Hepatocyte (in vitro differentiated cells): ENCODE data around the gene RAPGEF5. TPM values are rescaled to one million over a fixed set of nuclear protein-coding genes. Genes with fewer than 3 reads are reported as not detected.

Source experiments
- DNase-seq: peaks from one replicate; pipeline ENCODE4 v3.0.0-alpha.2; 2016; ENCODE audit warnings: low spot score
- H2AFZ ChIP-seq: fragments of 200-600 bp; sonication (generic); 2 replicates; pipeline ENCODE4 v1.6.0; 2016; ENCODE audit warnings: antibody characterized with exemption, mild to moderate bottlenecking
- H3K27ac ChIP-seq: fragments of 200-600 bp; sonication (generic); 2 replicates; pipeline ENCODE4 v1.5.1; 2016; ENCODE audit warnings: mild to moderate bottlenecking
- H3K27me3 ChIP-seq: fragments of 200-600 bp; sonication (generic); 2 replicates; pipeline ENCODE4 v1.6.1; 2016
- H3K36me3 ChIP-seq: fragments of 200-600 bp; sonication (generic); replicated peaks from 2 replicates; pipeline ENCODE4 v1.5.1; 2016; ENCODE audit warnings: low read depth; ENCODE audit not compliant: insufficient read depth
- H3K4me1 ChIP-seq: fragments of 200-600 bp; sonication (generic); 2 replicates; pipeline ENCODE4 v1.5.1; 2016; ENCODE audit warnings: mild to moderate bottlenecking, moderate library complexity; ENCODE audit not compliant: insufficient read depth
- H3K4me2 ChIP-seq: fragments of 200-600 bp; sonication (generic); 2 replicates; pipeline ENCODE4 v1.6.0; 2016
- H3K4me3 ChIP-seq: fragments of 200-600 bp; sonication (generic); 2 replicates; pipeline ENCODE4 v1.5.1; 2016; ENCODE audit warnings: mild to moderate bottlenecking
- H3K79me2 ChIP-seq: fragments of 200-600 bp; sonication (generic); 2 replicates; pipeline ENCODE4 v1.6.0; 2017; ENCODE audit warnings: mild to moderate bottlenecking
- H3K9me2 ChIP-seq: fragments of 200-600 bp; sonication (generic); replicated peaks from 2 replicates; pipeline ENCODE4 v1.6.0; 2017; ENCODE audit warnings: mild to moderate bottlenecking; ENCODE audit not compliant: insufficient read depth
- H3K9me3 ChIP-seq: fragments of 200-600 bp; sonication (generic); 2 replicates; pipeline ENCODE4 v1.5.1; 2016; ENCODE audit warnings: low read depth, mild to moderate bottlenecking
- H4K20me1 ChIP-seq: fragments of 200-600 bp; sonication (generic); 2 replicates; pipeline ENCODE4 v1.6.0; 2016; ENCODE audit warnings: mild to moderate bottlenecking; ENCODE audit not compliant: insufficient read depth, poor library complexity, severe bottlenecking
- EZH2 ChIP-seq: fragments of 200-600 bp; sonication (generic); IDR thresholded peaks from 2 replicates; pipeline ENCODE4 v1.6.1; 2016; ENCODE audit warnings: antibody characterized with exemption, mild to moderate bottlenecking, borderline replicate concordance
- EZH2phosphoT487 ChIP-seq: fragments of 200-600 bp; sonication (generic); IDR thresholded peaks from one replicate; pipeline ENCODE4 v1.6.1; 2018; ENCODE audit warnings: antibody characterized with exemption, mild to moderate bottlenecking, low read depth, moderate library complexity; ENCODE audit not compliant: unreplicated experiment, severe bottlenecking
- WGBS: methylation state at CpG from one replicate; pipeline ENCODE4 v1.1.6; 2016; ENCODE audit warnings: low lambda C conversion rate; ENCODE audit errors: missing lambda C conversion rate; 5-methylcytosine and 5-hydroxymethylcytosine counted together
- polyA plus RNA-seq: library from polyadenylated mRNA; unstranded; fragments of >200 nt; fragmentation: Nextera tagmentation; extraction: Ambion mirVana; gene quantifications from 2 replicates; pipeline ENCODE4 v1.2.1, GENCODE V29; 2016
- total RNA-seq: library from RNA; depleted of rRNA; stranded (reverse); fragments of >200 nt; gene quantifications from 2 replicates; pipeline ENCODE4 v1.2.3, GENCODE V29; 2014
- TF ChIP-seq, protein P1 (sequence below): fragments of 200-600 bp; sonication (generic); IDR thresholded peaks from 2 replicates; pipeline ENCODE4 v1.5.1; 2016; ENCODE audit warnings: antibody characterized with exemption, mild to moderate bottlenecking; ENCODE audit not compliant: poor library complexity

Gene RAPGEF5
- total and polyA plus RNA-seq, 2 experiments from 2014 or later, result 5.2 to 14.5 TPM

DNA sequence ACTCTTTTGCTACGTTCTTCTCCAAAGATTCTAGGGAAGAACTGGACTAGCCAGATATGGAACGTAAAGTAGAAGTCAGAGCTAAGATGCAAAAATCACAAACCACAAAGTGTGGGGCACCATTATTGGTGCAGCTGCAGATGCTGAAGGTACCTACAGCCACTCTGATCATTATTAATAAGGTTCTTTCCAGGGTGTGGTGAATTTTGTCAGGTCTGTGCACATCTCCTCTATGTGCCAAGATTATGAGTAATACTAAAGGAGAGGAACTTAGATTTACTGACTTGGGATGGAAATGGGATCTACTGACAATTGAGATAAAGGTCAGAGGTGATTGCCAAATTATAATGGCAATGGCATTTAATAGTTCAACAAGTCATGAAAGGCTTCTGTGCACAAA is 148.2 kb downstream of the RAPGEF5 start:
- no peak overlapping the region for H3K4me2 ChIP-seq
- no peaks in the 10 kb centered on the region for H4K20me1 ChIP-seq
- no peaks in the 10 kb centered on the region for H3K9me2 ChIP-seq
- TF ChIP-seq, protein P1, sequence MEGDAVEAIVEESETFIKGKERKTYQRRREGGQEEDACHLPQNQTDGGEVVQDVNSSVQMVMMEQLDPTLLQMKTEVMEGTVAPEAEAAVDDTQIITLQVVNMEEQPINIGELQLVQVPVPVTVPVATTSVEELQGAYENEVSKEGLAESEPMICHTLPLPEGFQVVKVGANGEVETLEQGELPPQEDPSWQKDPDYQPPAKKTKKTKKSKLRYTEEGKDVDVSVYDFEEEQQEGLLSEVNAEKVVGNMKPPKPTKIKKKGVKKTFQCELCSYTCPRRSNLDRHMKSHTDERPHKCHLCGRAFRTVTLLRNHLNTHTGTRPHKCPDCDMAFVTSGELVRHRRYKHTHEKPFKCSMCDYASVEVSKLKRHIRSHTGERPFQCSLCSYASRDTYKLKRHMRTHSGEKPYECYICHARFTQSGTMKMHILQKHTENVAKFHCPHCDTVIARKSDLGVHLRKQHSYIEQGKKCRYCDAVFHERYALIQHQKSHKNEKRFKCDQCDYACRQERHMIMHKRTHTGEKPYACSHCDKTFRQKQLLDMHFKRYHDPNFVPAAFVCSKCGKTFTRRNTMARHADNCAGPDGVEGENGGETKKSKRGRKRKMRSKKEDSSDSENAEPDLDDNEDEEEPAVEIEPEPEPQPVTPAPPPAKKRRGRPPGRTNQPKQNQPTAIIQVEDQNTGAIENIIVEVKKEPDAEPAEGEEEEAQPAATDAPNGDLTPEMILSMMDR, result no peak
- TF ChIP-seq EZH2 (no peak), EZH2phosphoT487 (no peak)
- no peak for DNase-seq
- no peaks in the 10 kb centered on the region for H3K79me2 ChIP-seq
- WGBS, result 50% methylated on average over 2 of the region's 2 CpGs
- H3K27me3 ChIP-seq, result no peaks in the 10 kb centered on the region
- H3K27ac ChIP-seq, result no peak overlapping the region
- H3K36me3 ChIP-seq, result no peaks in the 10 kb centered on the region
- H3K9me3 ChIP-seq, result no peaks in the 10 kb centered on the region
- no peak overlapping the region for H2AFZ ChIP-seq
- no peaks in the 10 kb centered on the region for H3K4me1 ChIP-seq
- no peak overlapping the region for H3K4me3 ChIP-seq

DNA sequence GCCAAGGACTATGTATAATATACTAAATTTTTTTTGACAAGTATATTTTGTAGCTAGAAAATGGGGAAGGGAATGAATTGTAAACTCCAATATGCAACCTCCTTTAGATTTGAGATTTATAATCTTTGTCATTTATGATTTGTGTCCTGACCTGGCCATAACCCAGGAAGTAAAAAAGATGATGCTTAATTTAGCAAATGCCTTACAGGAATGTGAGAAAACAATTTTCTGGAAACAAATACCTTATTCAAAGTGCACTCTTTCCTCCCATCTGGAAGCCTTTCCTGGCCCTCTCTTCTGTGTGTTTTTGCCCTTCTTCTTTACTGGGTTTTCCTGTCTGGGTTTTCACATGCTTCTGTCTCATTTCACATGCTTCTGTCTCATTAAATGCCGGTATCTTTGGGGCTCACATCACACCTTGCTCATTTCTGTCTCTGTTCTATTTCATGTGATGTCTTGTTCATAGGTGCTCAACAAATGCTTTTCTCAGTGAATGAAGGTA is 149.2 kb downstream of the RAPGEF5 start:
- Histone ChIP-seq H3K4me1 (no peaks in the 10 kb centered on the region), H3K27me3 (no peaks in the 10 kb centered on the region), H3K36me3 (no peaks in the 10 kb centered on the region), H3K4me2 (no peak overlapping the region), H2AFZ (no peak overlapping the region), H3K79me2 (no peaks in the 10 kb centered on the region), H3K9me2 (no peaks in the 10 kb centered on the region), H3K27ac (no peak overlapping the region), H3K4me3 (no peak overlapping the region), H4K20me1 (no peaks in the 10 kb centered on the region), H3K9me3 (no peaks in the 10 kb centered on the region)
- no peak for TF ChIP-seq EZH2phosphoT487
- TF ChIP-seq, protein P1, result no peak
- no peak for TF ChIP-seq EZH2
- WGBS, result 55% methylated on average over 1 of the region's 1 CpG
- DNase-seq, result no peak

GRCh38 chr7:22205631-22206030 is 151.3 kb downstream of the RAPGEF5 start:
- TF ChIP-seq EZH2, result no peak
- TF ChIP-seq EZH2phosphoT487, result no peak
- TF ChIP-seq, protein P1, result no peak
- Histone ChIP-seq H3K36me3 (no peaks in the 10 kb centered on the region), H3K79me2 (no peaks in the 10 kb centered on the region), H3K4me3 (no peak overlapping the region), H2AFZ (no peak overlapping the region), H4K20me1 (no peaks in the 10 kb centered on the region), H3K9me2 (no peaks in the 10 kb centered on the region), H3K27ac (no peak overlapping the region), H3K9me3 (no peaks in the 10 kb centered on the region), H3K4me1 (no peaks in the 10 kb centered on the region), H3K4me2 (no peak overlapping the region), H3K27me3 (no peaks in the 10 kb centered on the region)
- DNase-seq, result no peak

DNA sequence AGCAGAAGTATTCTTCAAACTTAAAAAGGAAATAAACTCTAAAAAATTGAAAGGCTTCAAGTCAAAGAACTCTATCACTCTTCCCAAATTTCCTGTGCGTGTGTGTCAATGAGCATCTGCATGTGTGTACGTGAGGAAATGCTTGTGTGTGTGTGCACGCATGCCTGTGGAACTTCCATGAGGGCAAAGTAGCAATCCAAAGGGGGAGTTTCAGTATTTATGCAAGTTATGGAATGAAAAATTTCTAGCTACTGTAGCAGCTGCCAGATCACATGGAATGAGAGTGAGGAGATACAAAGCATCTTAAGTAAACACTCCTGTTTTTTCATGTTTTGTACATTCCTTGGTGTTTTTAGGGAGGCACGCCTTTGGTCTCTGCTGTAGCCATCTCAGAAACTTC is 152.6 kb downstream of the RAPGEF5 start:
- Histone ChIP-seq H3K36me3 (no peaks in the 10 kb centered on the region), H3K4me1 (no peaks in the 10 kb centered on the region), H3K27me3 (no peaks in the 10 kb centered on the region), H4K20me1 (no peaks in the 10 kb centered on the region), H3K9me3 (no peaks in the 10 kb centered on the region), H3K4me2 (no peak overlapping the region), H3K27ac (no peak overlapping the region), H3K9me2 (no peaks in the 10 kb centered on the region), H2AFZ (no peak overlapping the region), H3K79me2 (no peaks in the 10 kb centered on the region), H3K4me3 (no peak overlapping the region)
- WGBS, result 90% methylated on average over 4 of the region's 4 CpGs
- no peak for DNase-seq
- no peak for TF ChIP-seq EZH2
- TF ChIP-seq EZH2phosphoT487, result no peak
- TF ChIP-seq, protein P1, result no peak
